ENCODE measurements around the gene ITPR1. TPM values are rescaled to one million over a fixed set of nuclear protein-coding genes. Genes with fewer than 3 reads are reported as not detected.

ITPR1 gene
- total and polyA plus RNA-seq, 10 of the 15 experiments (the other 5 are each of a cell fraction or from before 2014, with no cell fraction given): 12.2 to 239 (median 28.4) TPM

GRCh38 chr3:4829031-4829394 is 335.9 kb downstream of the ITPR1 start (continued):
- TF ChIP-seq, protein P1, sequence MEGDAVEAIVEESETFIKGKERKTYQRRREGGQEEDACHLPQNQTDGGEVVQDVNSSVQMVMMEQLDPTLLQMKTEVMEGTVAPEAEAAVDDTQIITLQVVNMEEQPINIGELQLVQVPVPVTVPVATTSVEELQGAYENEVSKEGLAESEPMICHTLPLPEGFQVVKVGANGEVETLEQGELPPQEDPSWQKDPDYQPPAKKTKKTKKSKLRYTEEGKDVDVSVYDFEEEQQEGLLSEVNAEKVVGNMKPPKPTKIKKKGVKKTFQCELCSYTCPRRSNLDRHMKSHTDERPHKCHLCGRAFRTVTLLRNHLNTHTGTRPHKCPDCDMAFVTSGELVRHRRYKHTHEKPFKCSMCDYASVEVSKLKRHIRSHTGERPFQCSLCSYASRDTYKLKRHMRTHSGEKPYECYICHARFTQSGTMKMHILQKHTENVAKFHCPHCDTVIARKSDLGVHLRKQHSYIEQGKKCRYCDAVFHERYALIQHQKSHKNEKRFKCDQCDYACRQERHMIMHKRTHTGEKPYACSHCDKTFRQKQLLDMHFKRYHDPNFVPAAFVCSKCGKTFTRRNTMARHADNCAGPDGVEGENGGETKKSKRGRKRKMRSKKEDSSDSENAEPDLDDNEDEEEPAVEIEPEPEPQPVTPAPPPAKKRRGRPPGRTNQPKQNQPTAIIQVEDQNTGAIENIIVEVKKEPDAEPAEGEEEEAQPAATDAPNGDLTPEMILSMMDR (IDR thresholded peaks at IDR 0.05 in 2 of 3, conservative IDR thresholded peaks at IDR 0.05 in 1 of 3; ENCODE audit: control insufficient read depth in 2 of 3, extremely low read depth in 1 of 3, insufficient read depth in 1 of 3, low read depth in 3 of 3, low read length in 3 of 3): no peak
- peak; percentile 36; the same call in 1 of the 2 replicates for TF ChIP-seq EED (IDR thresholded peaks at IDR 0.05; ENCODE audit: low read depth)
- TF ChIP-seq MYB (IDR thresholded peaks at IDR 0.05; ENCODE audit: borderline replicate concordance, low read depth, low read length): no peak
- TF ChIP-seq ZBED1 (IDR thresholded peaks at IDR 0.05; ENCODE audit: borderline replicate concordance): peak; percentile 77; the same call in 1 of the 2 replicates
- TF ChIP-seq ATF7 (IDR thresholded peaks at IDR 0.05; ENCODE audit: low read depth): peak; percentile 47; the same call in 1 of the 2 replicates
- TF ChIP-seq NFXL1 (IDR thresholded peaks at IDR 0.05; ENCODE audit: borderline replicate concordance): no peak
- TF ChIP-seq, protein P2, sequence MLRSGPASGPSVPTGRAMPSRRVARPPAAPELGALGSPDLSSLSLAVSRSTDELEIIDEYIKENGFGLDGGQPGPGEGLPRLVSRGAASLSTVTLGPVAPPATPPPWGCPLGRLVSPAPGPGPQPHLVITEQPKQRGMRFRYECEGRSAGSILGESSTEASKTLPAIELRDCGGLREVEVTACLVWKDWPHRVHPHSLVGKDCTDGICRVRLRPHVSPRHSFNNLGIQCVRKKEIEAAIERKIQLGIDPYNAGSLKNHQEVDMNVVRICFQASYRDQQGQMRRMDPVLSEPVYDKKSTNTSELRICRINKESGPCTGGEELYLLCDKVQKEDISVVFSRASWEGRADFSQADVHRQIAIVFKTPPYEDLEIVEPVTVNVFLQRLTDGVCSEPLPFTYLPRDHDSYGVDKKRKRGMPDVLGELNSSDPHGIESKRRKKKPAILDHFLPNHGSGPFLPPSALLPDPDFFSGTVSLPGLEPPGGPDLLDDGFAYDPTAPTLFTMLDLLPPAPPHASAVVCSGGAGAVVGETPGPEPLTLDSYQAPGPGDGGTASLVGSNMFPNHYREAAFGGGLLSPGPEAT (IDR thresholded peaks at IDR 0.05; ENCODE audit: low read depth): peak; percentile 67; the same call in 1 of the 2 replicates
- TF ChIP-seq SKIL (IDR thresholded peaks at IDR 0.05; ENCODE audit: low read depth, poor library complexity, severe bottlenecking): no peak
- peak; percentile 25; the same call in 1 of the 2 replicates for TF ChIP-seq CREM (IDR thresholded peaks at IDR 0.05; ENCODE audit: low read depth)
- no peak for TF ChIP-seq SREBF2 (IDR thresholded peaks at IDR 0.05; ENCODE audit: low read length)
- no peak for TF ChIP-seq TCF3 (IDR thresholded peaks at IDR 0.05; ENCODE audit: borderline replicate concordance, insufficient read depth, low read depth, low read length)
- TF ChIP-seq RAD51 (IDR thresholded peaks at IDR 0.05): no peak
- TF ChIP-seq BCLAF1 (IDR thresholded peaks at IDR 0.05): no peak
- no peak for TF ChIP-seq KAT2A (conservative IDR thresholded peaks at IDR 0.05; ENCODE audit: control insufficient read depth, low read depth, low read length)
- TF ChIP-seq FOXM1 (IDR thresholded peaks at IDR 0.05; ENCODE audit: low read depth, low read length): no peak; the same call in 1 of the 2 replicates
- TF ChIP-seq SIN3A (IDR thresholded peaks at IDR 0.05; ENCODE audit: low read depth, low read length): no peak
- peak; percentile 49; the same call in 1 of the 2 replicates for TF ChIP-seq NFIC (IDR thresholded peaks at IDR 0.05; ENCODE audit: low read depth, low read length)
- TF ChIP-seq ETV6 (conservative IDR thresholded peaks at IDR 0.05 in 1 of 2, IDR thresholded peaks at IDR 0.05 in 1 of 2; ENCODE audit: borderline replicate concordance in 1 of 2, low read depth in 1 of 2): 0 out of 4 replicates have a peak, but pooled peaks of 1 of the 2 experiments have one; percentile 31
- TF ChIP-seq IKZF1 (conservative IDR thresholded peaks at IDR 0.05): peak; percentile 42; the same call in 1 of the 2 replicates
- peak; percentile 33; the same call in 1 of the 3 replicates for TF ChIP-seq POU2F2 (IDR thresholded peaks at IDR 0.05; ENCODE audit: borderline replicate concordance, low read depth, low read length)

All from GM12878 (cell line).